Neural cell (in vitro differentiated cells): ENCODE results near the gene HSBP1. TPM values are rescaled to one million over a fixed set of nuclear protein-coding genes. Genes with fewer than 3 reads are reported as not detected.

Experiments used
- H2AFZ ChIP-seq: fragments of 200-600, 300-800 bp; sonication (generic), shearing (Covaris generic); 2 replicates; pipeline ENCODE4 v1.6.0; 2014; ENCODE audit warnings: low read depth, mild to moderate bottlenecking, antibody characterized with exemption, low read length, moderate library complexity
- H3F3A ChIP-seq: fragments of 200-600 bp; shearing (Covaris generic); 2 replicates; pipeline ENCODE4 v1.6.1; 2016; ENCODE audit warnings: mild to moderate bottlenecking, moderate library complexity, mixed read lengths, antibody characterized with exemption, low read length; ENCODE audit not compliant: insufficient read depth, poor library complexity, severe bottlenecking
- H3K27ac ChIP-seq: fragments of 200-600, 300-800 bp; sonication (generic), shearing (Covaris generic); 2 replicates; pipeline ENCODE4 v1.5.1; 2014; ENCODE audit warnings: mild to moderate bottlenecking, low read length, moderate library complexity
- H3K27me3 ChIP-seq: fragments of 300-800, 200-600 bp; sonication (generic), shearing (Covaris generic); 2 replicates; pipeline ENCODE4 v1.6.0; 2014; ENCODE audit warnings: mild to moderate bottlenecking, low read depth, low read length, moderate library complexity; ENCODE audit not compliant: insufficient read depth
- H3K36me3 ChIP-seq: fragments of 300-800, 200-600 bp; sonication (generic), shearing (Covaris generic); 2 replicates; pipeline ENCODE4 v1.5.1; 2014; ENCODE audit warnings: mild to moderate bottlenecking, antibody characterized with exemption, low read length, moderate library complexity; ENCODE audit not compliant: insufficient read depth
- H3K4me2 ChIP-seq: fragments of 300-800, 200-600 bp; sonication (generic), shearing (Covaris generic); 2 replicates; pipeline ENCODE4 v1.6.0; 2014; ENCODE audit warnings: mild to moderate bottlenecking, low read length
- H3K4me3 ChIP-seq: fragments of 300-800, 200-600 bp; sonication (generic), shearing (Covaris generic); 2 replicates; pipeline ENCODE4 v1.5.1; 2014; ENCODE audit warnings: mild to moderate bottlenecking, low read length, moderate library complexity
- H3K79me2 ChIP-seq: fragments of 200-600 bp; shearing (Covaris generic); replicated peaks from 2 replicates; pipeline ENCODE4 v1.6.0; 2014; ENCODE audit warnings: mild to moderate bottlenecking, low read length, moderate library complexity; ENCODE audit not compliant: insufficient read depth
- H3K9ac ChIP-seq: fragments of 300-800, 200-600 bp; sonication (generic), shearing (Covaris generic); 2 replicates; pipeline ENCODE4 v1.6.1; 2016; ENCODE audit warnings: mild to moderate bottlenecking, low read length, mixed read lengths
- H3K9me2 ChIP-seq: fragments of 200-600 bp; shearing (Covaris generic); 2 replicates; pipeline ENCODE4 v1.6.1; 2016; ENCODE audit warnings: mild to moderate bottlenecking, low read length, mixed read lengths; ENCODE audit not compliant: insufficient read depth
- H3K9me3 ChIP-seq: fragments of 200-600, 300-800 bp; sonication (generic), shearing (Covaris generic); 2 replicates; pipeline ENCODE4 v1.6.1; 2016; ENCODE audit warnings: mild to moderate bottlenecking, mixed run types, low read length, moderate library complexity, mixed read lengths
- H4K20me1 ChIP-seq: fragments of 200-600 bp; shearing (Covaris generic); 2 replicates; pipeline ENCODE4 v1.6.1; 2016; ENCODE audit warnings: mild to moderate bottlenecking, mixed run types; ENCODE audit not compliant: insufficient read depth
- EP300 ChIP-seq: fragments of 450-650 bp; conservative IDR thresholded peaks from 2 replicates; pipeline ENCODE4 v1.6.1; 2014; ENCODE audit warnings: antibody characterized with exemption, mild to moderate bottlenecking, moderate library complexity; ENCODE audit not compliant: poor library complexity, severe bottlenecking
- EZH2 ChIP-seq: fragments of 200-600, 300-800 bp; shearing (Covaris generic), sonication (generic); IDR thresholded peaks from 2 replicates; pipeline ENCODE4 v1.6.1; 2014; ENCODE audit warnings: antibody characterized with exemption, low read length, borderline replicate concordance, mild to moderate bottlenecking; ENCODE audit not compliant: insufficient read depth, poor library complexity, severe bottlenecking
- MXI1 ChIP-seq: fragments of 450-650 bp; conservative IDR thresholded peaks from 2 replicates; pipeline ENCODE4 v1.6.1; 2014; ENCODE audit warnings: antibody characterized with exemption, mild to moderate bottlenecking; ENCODE audit not compliant: poor library complexity, severe bottlenecking
- POLR2AphosphoS5 ChIP-seq: IDR thresholded peaks from 2 replicates; pipeline ENCODE4 v1.6.1; 2012
- RAD21 ChIP-seq: fragments of 450-650 bp; conservative IDR thresholded peaks from 2 replicates; pipeline ENCODE4 v1.6.1; 2014; ENCODE audit warnings: antibody characterized with exemption, mild to moderate bottlenecking, moderate library complexity
- SMC3 ChIP-seq: fragments of 450-650 bp; conservative IDR thresholded peaks from 2 replicates; pipeline ENCODE4 v1.6.1; 2014; ENCODE audit warnings: antibody characterized with exemption, mild to moderate bottlenecking, moderate library complexity; ENCODE audit not compliant: poor library complexity
- TAF1 ChIP-seq: IDR thresholded peaks from 2 replicates; pipeline ENCODE4 v1.6.1; 2012; ENCODE audit warnings: low read depth
- polyA plus RNA-seq: library from polyadenylated mRNA; depleted of rRNA; stranded (reverse); fragments of >200 nt; gene quantifications from 2 replicates; pipeline ENCODE4 v1.2.3, GENCODE V29; 2014
- TF ChIP-seq, protein P1 (sequence below): IDR thresholded peaks from 2 replicates; pipeline ENCODE4 v1.6.1; 2012; ENCODE audit warnings: borderline replicate concordance
- TF ChIP-seq, protein P2 (sequence below): fragments of 450-650 bp; IDR thresholded peaks from 2 replicates; pipeline ENCODE4 v1.5.1; 2014; ENCODE audit warnings: antibody characterized with exemption, mild to moderate bottlenecking, moderate library complexity; ENCODE audit not compliant: poor library complexity, severe bottlenecking

Gene HSBP1
- polyA plus RNA-seq, 1 donor from 2014 or later, result 158 TPM

DNA sequence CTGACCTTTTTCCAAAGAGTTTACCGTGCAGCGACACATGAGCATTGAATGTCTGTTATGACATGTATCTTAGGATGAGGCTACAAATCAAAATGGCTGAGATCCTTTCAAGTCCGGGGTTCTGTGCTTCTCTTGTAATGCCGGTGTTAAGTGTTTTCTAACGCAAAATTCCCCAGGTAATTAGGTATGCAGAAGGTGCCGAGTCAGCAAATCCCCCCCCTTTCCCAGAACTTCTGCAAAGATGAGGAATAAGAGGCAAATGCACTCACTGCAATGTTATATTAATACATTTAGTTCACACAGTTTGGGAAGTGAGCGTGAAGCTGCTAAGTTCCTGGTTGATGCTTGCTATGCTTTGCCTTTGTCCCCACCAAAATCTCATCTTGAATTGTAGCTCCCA is 54.9 kb downstream of the HSBP1 start:
- Histone ChIP-seq H3K27me3 (no peaks in the 10 kb centered on the region), H3K27ac (no peak overlapping the region), H3K4me3 (no peak overlapping the region), H3K4me2 (no peak overlapping the region), H3K36me3 (no peaks in the 10 kb centered on the region), H2AFZ (no peak overlapping the region), H3K9ac (no peak overlapping the region), H4K20me1 (no peaks in the 10 kb centered on the region), H3K9me3 (no peaks in the 10 kb centered on the region), H3K9me2 (no peaks in the 10 kb centered on the region), H3K79me2 (no peaks in the 10 kb centered on the region), H3F3A (no peaks in the 10 kb centered on the region)
- TF ChIP-seq RAD21 (no peak), EZH2 (no peak), TAF1 (no peak)
- TF ChIP-seq, protein P1, sequence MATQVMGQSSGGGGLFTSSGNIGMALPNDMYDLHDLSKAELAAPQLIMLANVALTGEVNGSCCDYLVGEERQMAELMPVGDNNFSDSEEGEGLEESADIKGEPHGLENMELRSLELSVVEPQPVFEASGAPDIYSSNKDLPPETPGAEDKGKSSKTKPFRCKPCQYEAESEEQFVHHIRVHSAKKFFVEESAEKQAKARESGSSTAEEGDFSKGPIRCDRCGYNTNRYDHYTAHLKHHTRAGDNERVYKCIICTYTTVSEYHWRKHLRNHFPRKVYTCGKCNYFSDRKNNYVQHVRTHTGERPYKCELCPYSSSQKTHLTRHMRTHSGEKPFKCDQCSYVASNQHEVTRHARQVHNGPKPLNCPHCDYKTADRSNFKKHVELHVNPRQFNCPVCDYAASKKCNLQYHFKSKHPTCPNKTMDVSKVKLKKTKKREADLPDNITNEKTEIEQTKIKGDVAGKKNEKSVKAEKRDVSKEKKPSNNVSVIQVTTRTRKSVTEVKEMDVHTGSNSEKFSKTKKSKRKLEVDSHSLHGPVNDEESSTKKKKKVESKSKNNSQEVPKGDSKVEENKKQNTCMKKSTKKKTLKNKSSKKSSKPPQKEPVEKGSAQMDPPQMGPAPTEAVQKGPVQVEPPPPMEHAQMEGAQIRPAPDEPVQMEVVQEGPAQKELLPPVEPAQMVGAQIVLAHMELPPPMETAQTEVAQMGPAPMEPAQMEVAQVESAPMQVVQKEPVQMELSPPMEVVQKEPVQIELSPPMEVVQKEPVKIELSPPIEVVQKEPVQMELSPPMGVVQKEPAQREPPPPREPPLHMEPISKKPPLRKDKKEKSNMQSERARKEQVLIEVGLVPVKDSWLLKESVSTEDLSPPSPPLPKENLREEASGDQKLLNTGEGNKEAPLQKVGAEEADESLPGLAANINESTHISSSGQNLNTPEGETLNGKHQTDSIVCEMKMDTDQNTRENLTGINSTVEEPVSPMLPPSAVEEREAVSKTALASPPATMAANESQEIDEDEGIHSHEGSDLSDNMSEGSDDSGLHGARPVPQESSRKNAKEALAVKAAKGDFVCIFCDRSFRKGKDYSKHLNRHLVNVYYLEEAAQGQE, result no peak

DNA sequence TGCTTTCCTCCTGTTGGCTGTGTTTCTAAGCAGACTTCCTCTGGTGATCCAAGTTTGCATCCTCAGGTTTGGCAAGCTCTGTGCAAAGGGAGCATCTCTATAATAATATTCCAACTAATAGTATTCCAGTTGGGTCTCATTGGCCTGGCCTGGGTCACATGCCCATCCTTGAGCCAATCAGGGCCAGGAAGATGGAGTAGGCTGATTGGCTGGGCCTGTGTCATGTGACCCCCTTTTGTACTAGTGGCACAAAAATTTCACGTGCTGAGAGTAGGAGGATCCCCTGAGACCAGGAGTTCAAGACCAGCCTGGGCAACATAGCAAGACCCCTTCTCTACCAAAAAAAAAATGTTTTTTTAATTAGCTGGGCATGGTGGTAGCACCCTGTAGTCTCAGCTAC is 55.9 kb downstream of the HSBP1 start:
- Histone ChIP-seq H4K20me1 (no peaks in the 10 kb centered on the region), H3K27ac (no peak overlapping the region), H3K4me2 (no peak overlapping the region), H3K79me2 (no peaks in the 10 kb centered on the region), H3K9me3 (no peaks in the 10 kb centered on the region), H2AFZ (no peak overlapping the region), H3K4me3 (no peak overlapping the region), H3F3A (no peaks in the 10 kb centered on the region), H3K9me2 (no peaks in the 10 kb centered on the region), H3K9ac (no peak overlapping the region), H3K36me3 (no peaks in the 10 kb centered on the region), H3K27me3 (no peaks in the 10 kb centered on the region)
- TF ChIP-seq SMC3 (no peak), POLR2AphosphoS5 (no peak), TAF1 (no peak), RAD21 (no peak), EZH2 (no peak), EP300 (no peak), MXI1 (no peak)
- TF ChIP-seq, protein P1, result no peak
- TF ChIP-seq, protein P2, sequence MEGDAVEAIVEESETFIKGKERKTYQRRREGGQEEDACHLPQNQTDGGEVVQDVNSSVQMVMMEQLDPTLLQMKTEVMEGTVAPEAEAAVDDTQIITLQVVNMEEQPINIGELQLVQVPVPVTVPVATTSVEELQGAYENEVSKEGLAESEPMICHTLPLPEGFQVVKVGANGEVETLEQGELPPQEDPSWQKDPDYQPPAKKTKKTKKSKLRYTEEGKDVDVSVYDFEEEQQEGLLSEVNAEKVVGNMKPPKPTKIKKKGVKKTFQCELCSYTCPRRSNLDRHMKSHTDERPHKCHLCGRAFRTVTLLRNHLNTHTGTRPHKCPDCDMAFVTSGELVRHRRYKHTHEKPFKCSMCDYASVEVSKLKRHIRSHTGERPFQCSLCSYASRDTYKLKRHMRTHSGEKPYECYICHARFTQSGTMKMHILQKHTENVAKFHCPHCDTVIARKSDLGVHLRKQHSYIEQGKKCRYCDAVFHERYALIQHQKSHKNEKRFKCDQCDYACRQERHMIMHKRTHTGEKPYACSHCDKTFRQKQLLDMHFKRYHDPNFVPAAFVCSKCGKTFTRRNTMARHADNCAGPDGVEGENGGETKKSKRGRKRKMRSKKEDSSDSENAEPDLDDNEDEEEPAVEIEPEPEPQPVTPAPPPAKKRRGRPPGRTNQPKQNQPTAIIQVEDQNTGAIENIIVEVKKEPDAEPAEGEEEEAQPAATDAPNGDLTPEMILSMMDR, result no peak

Other genes with a start within 250 kb of the HSBP1 start
- 2.4 and 3.3 TPM in 2 replicates for gene MLYCD, start 91.1 kb downstream of the HSBP1 start, polyA plus RNA-seq
- gene OSGIN1, start 145.3 kb downstream of the HSBP1 start, polyA plus RNA-seq, result 2.1 TPM in 1 of 2 replicates, not detected in the other
- gene NECAB2, start 160.3 kb downstream of the HSBP1 start, polyA plus RNA-seq, result 9.6 and 12.5 TPM in 2 replicates
- not detected in 2 replicates for gene SLC38A8, start 234.8 kb downstream of the HSBP1 start, polyA plus RNA-seq